B cell (primary cell): ENCODE data around the gene GAREM1.

ENCODE experiments used
- EZH2 ChIP-seq: IDR thresholded peaks from 2 replicates; pipeline ENCODE4 v1.6.1; 2012; ENCODE audit warnings: borderline replicate concordance, low read depth, mild to moderate bottlenecking, moderate library complexity, low read length; ENCODE audit not compliant: insufficient read depth, poor library complexity, severe bottlenecking
- TF ChIP-seq, protein P1 (sequence below): fragments of 200-600 bp; IDR thresholded peaks from one replicate; pipeline ENCODE4 v1.8.0; 2022; ENCODE audit warnings: antibody characterized with exemption, mild to moderate bottlenecking

DNA sequence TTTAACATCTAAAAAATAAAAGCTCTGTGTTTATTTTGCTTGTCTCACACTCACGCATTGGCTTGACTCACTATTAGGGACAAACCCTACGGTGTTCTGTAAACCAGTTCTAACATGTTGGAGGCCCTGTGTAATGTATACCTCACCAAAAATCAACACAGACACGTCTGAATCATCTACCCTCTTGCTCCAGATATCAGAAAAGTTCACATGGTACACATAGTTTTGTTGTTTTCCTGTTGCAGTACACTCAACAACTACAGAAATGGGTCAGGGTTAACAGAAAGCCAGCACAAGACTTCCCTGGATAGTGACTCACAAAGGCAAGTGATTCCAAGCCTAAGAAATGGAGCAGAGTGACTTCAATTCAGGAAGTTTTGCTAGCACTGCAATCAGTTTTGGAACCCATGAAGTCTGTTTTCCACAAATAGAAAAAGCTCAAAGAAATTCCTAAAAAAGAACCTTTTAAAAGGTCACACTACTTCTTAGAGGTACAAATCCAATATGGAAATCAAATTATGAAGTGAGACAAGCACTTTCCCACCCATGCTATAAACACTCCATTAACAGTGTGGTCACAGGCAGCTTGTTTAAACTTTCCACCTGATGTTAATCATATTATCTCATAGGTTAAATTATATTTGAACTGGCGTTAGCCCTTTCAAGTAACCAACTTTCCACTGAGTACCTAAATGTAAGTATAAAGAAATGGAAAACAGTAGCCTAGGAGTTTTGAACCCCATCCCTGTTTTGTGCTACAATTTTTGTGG lies 87.4 kb downstream of the GAREM1 start:
- no peak for TF ChIP-seq EZH2
- TF ChIP-seq, protein P1, sequence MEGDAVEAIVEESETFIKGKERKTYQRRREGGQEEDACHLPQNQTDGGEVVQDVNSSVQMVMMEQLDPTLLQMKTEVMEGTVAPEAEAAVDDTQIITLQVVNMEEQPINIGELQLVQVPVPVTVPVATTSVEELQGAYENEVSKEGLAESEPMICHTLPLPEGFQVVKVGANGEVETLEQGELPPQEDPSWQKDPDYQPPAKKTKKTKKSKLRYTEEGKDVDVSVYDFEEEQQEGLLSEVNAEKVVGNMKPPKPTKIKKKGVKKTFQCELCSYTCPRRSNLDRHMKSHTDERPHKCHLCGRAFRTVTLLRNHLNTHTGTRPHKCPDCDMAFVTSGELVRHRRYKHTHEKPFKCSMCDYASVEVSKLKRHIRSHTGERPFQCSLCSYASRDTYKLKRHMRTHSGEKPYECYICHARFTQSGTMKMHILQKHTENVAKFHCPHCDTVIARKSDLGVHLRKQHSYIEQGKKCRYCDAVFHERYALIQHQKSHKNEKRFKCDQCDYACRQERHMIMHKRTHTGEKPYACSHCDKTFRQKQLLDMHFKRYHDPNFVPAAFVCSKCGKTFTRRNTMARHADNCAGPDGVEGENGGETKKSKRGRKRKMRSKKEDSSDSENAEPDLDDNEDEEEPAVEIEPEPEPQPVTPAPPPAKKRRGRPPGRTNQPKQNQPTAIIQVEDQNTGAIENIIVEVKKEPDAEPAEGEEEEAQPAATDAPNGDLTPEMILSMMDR, result no peak
